SK-N-MC (cell line): ENCODE measurements around the gene HMG20B.

Source experiments
- EZH2 ChIP-seq: fragments of 200-600 bp; sonication (generic); IDR thresholded peaks from one replicate; pipeline ENCODE4 v1.6.1; 2017; ENCODE audit warnings: antibody characterized with exemption
- POLR2AphosphoS5 ChIP-seq: IDR thresholded peaks from 2 replicates; pipeline ENCODE4 v1.6.1; 2012; ENCODE audit warnings: mild to moderate bottlenecking, low read depth, low read length, borderline replicate concordance

DNA sequence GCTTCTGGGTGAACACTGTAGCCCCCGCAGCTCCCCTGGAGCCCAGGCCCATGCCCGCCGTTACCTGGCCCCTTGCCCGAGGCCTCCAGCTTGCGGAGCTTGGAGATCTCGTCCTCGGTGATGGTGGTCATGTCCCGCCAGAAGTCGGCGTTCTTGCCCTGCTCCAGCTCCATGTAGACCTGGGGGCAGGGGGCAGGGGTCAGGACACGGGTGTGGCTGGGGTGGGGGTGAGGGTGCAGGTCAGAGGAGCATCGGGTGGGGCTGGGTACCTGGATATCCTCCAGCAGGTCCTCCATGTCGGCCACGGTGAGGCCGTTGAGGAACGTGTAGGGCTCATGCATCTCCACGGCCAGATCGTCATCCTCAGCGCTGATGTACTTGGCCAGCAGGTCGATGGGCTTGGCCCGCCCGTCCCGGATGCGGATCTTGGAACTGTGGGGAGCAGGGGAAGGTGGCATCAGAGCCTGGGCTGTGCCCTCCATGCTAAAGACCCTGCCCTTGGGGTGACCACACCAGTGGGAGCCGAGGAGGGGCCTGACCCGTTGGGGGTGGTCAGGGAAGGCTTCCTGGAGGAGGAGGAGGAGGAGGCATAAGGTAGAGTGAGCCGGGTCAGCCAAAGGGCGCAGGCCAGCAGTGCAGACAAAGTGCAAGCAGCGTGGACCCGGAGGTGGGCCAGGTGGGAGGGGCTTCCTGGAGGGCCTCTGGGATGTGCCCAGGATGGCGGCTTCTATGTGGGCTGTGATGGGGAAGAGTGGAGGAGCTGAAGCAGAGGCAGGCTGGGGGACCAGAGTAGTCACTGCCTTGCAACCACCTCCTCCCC lies 46.3 kb downstream of the HMG20B start:
- TF ChIP-seq EZH2 (no peak), POLR2AphosphoS5 (no peak)
